Neutrophil (primary cell): ENCODE measurements around the gene NBPF19.
"Not testable (repeated sequence)": the region's sequence is repeated elsewhere in the genome, so short reads cannot be mapped to it uniquely, and the experiment has no call there.

Experiments used
- H3K27ac ChIP-seq: fragments of 200-600 bp; sonication (generic); 2 replicates; pipeline ENCODE4 v1.5.1; 2016; ENCODE audit warnings: mild to moderate bottlenecking, moderate library complexity
- H3K27me3 ChIP-seq: fragments of 200-600 bp; sonication (generic); 2 replicates; pipeline ENCODE4 v1.6.0; 2016; ENCODE audit warnings: mild to moderate bottlenecking
- H3K36me3 ChIP-seq: fragments of 200-600 bp; sonication (generic); 2 replicates; pipeline ENCODE4 v1.5.1; 2017
- H3K4me1 ChIP-seq, 2 experiments: fragments of 200-600 bp in 1 of 2; sonication (generic) in 1 of 2; 1 replicate in 1 of 2; 2 replicates in 1 of 2; pipeline versions ENCODE4 v1.5.1 to v1.6.1; 2013 to 2016; ENCODE audit warnings: low read depth in 1 of 2, low read length in 1 of 2, mild to moderate bottlenecking in 1 of 2, moderate library complexity in 1 of 2; ENCODE audit not compliant: control insufficient read depth in 1 of 2, insufficient read depth in 1 of 2
- H3K4me3 ChIP-seq, 2 experiments: fragments of 200-600 bp in 1 of 2; sonication (generic) in 1 of 2; 1 replicate in 1 of 2; 2 replicates in 1 of 2; pipeline ENCODE4 v1.5.1; 2013 to 2016; ENCODE audit warnings: low read depth in 1 of 2, low read length in 1 of 2, mild to moderate bottlenecking in 1 of 2, moderate library complexity in 1 of 2
- H3K9me3 ChIP-seq: fragments of 200-600 bp; sonication (generic); 2 replicates; pipeline ENCODE4 v1.5.1; 2016

NBPF19 gene

GRCh38 chr1:149474745-149475144, at the start of gene NBPF19:
Gene NBPF19 (plus strand): TSS chr1:149475045. CDS start chr1:149475933, 888 bp downstream.
- H3K9me3 ChIP-seq, H3K4me1 ChIP-seq, H3K27me3 ChIP-seq, H3K4me3 ChIP-seq, H3K27ac ChIP-seq, H3K36me3 ChIP-seq: not testable (repeated sequence)

GRCh38 chr1:149428317-149428716, 46.5 kb upstream of the NBPF19 start:
- not testable (repeated sequence) for H3K4me1 ChIP-seq, H3K36me3 ChIP-seq, H3K9me3 ChIP-seq, H3K27me3 ChIP-seq, H3K4me3 ChIP-seq, H3K27ac ChIP-seq

- not testable (repeated sequence) for H3K9me3 ChIP-seq, H3K27me3 ChIP-seq, H3K4me1 ChIP-seq, H3K36me3 ChIP-seq
- Histone ChIP-seq H3K4me3 (peak overlapping the region in 1 of 2 experiments; percentile 18), H3K27ac (peak overlapping the region; percentile 80)
Measured at GRCh38 chr1:149445451-149445850, 29.4 kb upstream of the NBPF19 start.

- not testable (repeated sequence) for H3K4me1 ChIP-seq, H3K27me3 ChIP-seq, H3K27ac ChIP-seq, H3K36me3 ChIP-seq, H3K9me3 ChIP-seq, H3K4me3 ChIP-seq
Measured at GRCh38 chr1:149452196-149452595, 22.6 kb upstream of the NBPF19 start.

GRCh38 chr1:149452652-149453051, 22.2 kb upstream of the NBPF19 start:
- not testable (repeated sequence) for H3K36me3 ChIP-seq, H3K27ac ChIP-seq, H3K27me3 ChIP-seq, H3K4me3 ChIP-seq, H3K4me1 ChIP-seq, H3K9me3 ChIP-seq

GRCh38 chr1:149558350-149558825, 83.5 kb downstream of the NBPF19 start:
- not testable (repeated sequence) for H3K36me3 ChIP-seq, H3K27me3 ChIP-seq, H3K9me3 ChIP-seq, H3K4me1 ChIP-seq
- Histone ChIP-seq H3K4me3 (peak overlapping the region; percentile 61 to 66), H3K27ac (peak overlapping the region; percentile 71)

GRCh38 chr1:149561806-149562205, 87.0 kb downstream of the NBPF19 start:
- not testable (repeated sequence) for H3K9me3 ChIP-seq, H3K27me3 ChIP-seq, H3K4me3 ChIP-seq, H3K27ac ChIP-seq, H3K36me3 ChIP-seq, H3K4me1 ChIP-seq

- H3K27me3 ChIP-seq, H3K36me3 ChIP-seq, H3K27ac ChIP-seq, H3K4me3 ChIP-seq, H3K9me3 ChIP-seq, H3K4me1 ChIP-seq: not testable (repeated sequence)
Measured at GRCh38 chr1:149565485-149565884, 90.6 kb downstream of the NBPF19 start.

GRCh38 chr1:149572763-149573162, 97.9 kb downstream of the NBPF19 start:
- not testable (repeated sequence) for H3K4me1 ChIP-seq, H3K36me3 ChIP-seq, H3K4me3 ChIP-seq, H3K27ac ChIP-seq, H3K27me3 ChIP-seq, H3K9me3 ChIP-seq

- H3K4me1 ChIP-seq, H3K27me3 ChIP-seq, H3K9me3 ChIP-seq, H3K36me3 ChIP-seq: not testable (repeated sequence)
- Histone ChIP-seq H3K4me3 (peak overlapping the region in 1 of 2 experiments; percentile 18), H3K27ac (peak overlapping the region; percentile 69)
Measured at GRCh38 chr1:149585592-149585991, 110.7 kb downstream of the NBPF19 start.
